HG02981 (cell line): ENCODE results near the gene DIRAS1.

Source experiments
- ATAC-seq: cut with Tn5 transposase; IDR thresholded peaks from one replicate; pipeline ENCODE4 v1.9.1; 2021; ENCODE audit warnings: mild to moderate bottlenecking, moderate library complexity; ENCODE audit not compliant: unreplicated experiment

DIRAS1 gene

DNA sequence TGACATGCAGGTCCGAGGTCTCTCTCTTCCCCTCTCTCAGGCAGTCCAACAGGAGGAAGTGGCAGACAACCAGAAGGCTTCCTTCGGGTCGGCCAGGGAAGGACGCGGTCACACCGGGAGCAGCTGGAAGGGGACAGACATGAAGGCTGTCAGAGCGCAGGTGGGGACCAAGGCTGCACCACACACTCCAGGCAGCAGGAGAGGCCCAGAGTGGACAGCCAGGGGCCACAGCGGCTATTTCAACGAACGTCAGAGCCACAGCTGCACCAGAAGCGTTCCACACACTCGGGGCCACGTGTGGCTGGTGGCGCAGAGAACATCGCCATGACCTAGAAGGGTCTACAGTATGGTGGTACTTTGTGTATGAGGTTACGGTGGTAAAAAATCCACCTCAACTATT lies 34.6 kb upstream of the DIRAS1 start:
- ATAC-seq: no peak

DNA sequence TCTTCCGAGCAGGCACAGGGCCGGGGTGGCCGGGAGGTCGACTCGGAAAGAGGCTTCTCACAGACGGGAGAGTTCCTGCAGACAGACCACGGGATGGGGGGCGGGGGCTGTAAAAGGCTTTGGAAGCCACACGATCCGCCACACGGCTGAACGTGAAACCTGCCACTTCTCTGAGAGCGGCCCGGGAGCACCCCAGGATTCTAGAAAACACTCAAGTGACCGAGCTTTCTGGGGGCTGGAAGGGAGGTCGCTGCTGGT lies 34.2 kb upstream of the DIRAS1 start:
- no peak for ATAC-seq

DNA sequence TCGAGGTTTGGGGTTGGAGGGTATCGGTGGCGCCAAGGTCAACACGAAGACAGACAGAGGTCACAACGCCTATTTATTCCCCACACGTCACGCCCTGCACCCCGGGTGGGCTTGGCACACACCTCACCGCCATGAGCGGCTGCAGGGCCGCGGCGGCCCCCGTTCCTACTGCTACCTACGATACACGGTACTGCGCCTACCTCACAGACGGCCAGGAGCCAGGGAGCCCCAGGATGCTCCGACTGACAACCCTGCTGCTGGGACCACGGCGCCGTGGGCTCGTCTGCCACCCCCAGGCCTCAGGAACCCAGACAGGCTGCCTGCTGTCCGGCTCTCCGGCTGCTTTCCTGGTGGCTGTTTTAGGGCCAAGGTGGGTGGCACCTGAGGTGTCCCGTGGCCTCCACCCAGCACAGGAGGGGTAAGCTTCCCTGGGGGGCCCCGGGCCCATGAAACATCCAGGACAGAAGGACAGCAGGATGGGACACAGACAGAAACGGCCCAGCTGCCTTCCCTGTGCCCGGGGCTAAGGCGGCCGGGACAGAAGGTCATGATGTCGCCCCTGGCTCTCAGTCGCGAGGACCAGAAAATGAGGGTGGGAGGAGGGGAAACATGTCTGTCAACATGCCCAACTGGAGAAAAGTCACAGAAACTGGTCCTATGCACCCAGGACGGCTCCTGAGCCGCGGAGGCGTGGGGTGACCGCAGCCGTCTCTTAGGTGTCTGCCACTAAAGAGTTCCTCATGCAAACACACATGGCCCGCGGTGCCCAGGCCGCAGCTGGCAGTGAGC lies 33.7 kb upstream of the DIRAS1 start:
- ATAC-seq: no peak

DNA sequence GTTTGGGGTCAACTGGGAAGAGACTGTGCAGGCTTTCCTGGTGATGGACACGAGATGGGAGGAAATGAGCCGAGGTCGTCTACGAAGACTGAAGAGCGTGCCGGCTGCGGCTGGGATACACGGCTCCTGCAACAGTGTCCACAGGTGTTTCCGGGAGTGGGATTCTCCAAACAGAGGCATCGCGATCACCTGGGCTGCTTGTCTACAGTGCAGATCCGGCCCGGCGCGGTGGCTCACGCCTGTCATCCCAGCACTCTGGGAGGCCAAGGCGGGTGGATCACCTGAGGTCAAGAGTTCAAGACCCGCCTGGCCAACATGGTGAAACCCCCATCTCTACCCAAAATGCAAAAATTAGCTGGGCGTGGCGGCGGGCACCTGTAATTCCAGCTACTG lies 30.3 kb upstream of the DIRAS1 start:
- ATAC-seq: no peak

DNA sequence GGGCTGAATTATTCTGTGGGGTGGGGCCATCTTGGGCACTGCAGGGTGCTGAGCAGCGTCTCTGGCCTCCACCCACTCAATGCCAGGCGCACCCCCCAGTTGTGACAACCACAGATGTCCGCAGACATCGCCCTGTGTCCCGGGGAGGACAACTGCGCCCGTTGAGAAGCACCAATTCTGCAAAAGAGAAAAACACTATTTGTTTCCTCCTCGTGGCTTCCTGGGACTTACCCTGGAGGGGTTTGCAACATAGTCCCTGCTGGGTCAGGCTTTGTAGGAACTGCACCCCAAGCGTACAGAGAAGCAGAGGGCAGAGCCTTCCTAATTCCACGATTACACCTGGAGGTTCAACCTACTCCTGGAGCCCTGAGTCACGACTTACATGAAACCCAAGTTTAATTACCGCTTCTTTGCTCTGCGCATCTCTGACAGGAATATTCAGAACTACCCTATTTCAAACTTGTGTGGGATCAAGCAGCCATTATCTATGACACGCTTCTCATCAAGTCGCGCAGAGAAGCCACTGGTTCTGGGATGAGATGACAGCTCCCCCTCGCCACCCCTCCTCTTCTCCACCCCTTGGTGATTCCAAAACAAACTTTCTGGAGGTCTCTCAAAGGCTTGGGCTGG lies 29.8 kb upstream of the DIRAS1 start:
- no peak for ATAC-seq

DNA sequence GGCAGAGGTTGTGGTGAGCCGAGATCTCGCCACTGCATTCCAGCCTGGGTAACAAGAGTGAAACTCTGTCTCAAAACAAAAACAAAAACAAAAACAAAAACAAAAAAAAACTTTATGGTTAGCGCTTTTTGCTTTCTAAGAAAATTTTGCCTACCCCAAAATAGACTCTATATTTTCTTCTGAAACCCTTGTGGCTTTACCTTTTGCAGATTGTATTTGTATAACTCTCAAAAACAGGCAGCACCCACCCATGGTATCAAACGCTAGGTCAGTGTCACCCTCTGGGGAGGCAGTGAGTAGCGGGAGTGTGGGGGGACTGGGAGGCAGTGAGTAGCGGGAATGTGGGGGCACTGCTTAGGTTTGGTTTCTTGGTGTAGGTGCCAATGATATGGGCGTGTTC lies 26.2 kb upstream of the DIRAS1 start:
- no peak for ATAC-seq

DNA sequence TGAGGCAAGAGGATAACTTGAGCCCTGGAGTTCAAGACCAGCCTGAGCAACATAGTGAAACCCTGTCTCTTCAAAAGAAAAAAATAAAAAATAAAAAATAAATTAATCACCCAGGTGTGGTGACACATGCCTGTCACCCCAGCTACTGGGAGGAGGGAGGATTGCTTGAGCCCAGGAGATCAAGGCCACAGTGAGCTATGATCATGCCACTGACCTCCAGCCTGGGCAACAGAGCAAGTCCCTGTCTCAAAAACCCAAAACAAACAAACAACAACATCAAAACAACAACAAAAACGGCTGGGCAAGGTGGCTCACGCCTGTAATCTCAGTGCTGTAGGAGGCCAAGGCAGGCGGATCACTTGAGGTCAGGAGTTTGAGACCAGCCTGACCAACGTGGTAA lies 22.9 kb upstream of the DIRAS1 start:
- ATAC-seq: no peak

DNA sequence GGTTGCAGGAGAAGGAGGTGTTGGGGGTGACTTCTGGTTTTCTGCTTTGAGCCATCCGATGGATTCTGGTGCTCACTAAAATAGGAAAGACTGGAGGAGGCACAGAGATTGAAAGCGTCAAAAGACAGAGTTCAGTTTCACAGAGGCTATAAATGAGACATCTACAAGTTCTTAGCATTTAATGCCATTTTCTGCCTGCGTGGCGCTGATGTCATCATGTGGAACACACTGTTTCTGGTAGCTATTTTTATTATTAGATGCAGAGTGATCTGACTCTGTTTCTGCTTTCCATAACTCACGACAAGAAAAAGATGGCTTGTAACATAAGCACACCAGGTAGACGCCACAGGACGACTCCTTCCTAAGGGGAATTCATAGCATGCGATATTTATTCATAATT lies 21.9 kb upstream of the DIRAS1 start:
- no peak for ATAC-seq

DNA sequence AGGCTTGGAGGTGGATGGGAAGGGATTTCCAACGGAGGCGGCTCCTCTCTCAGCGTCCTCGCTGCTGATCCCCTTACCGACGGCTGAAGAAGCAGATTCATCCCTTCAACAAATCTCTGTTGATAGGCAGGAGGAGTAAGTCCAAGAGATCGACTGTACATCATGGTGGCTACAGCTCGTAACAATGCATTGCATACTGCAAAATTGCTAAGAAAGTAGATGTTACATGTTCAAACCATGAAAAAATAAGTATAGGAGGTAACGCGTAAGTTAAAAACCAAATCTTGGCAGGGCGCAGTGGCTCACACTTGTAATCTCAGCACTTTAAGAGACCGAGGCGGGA lies 19.1 kb upstream of the DIRAS1 start:
- ATAC-seq: no peak

DNA sequence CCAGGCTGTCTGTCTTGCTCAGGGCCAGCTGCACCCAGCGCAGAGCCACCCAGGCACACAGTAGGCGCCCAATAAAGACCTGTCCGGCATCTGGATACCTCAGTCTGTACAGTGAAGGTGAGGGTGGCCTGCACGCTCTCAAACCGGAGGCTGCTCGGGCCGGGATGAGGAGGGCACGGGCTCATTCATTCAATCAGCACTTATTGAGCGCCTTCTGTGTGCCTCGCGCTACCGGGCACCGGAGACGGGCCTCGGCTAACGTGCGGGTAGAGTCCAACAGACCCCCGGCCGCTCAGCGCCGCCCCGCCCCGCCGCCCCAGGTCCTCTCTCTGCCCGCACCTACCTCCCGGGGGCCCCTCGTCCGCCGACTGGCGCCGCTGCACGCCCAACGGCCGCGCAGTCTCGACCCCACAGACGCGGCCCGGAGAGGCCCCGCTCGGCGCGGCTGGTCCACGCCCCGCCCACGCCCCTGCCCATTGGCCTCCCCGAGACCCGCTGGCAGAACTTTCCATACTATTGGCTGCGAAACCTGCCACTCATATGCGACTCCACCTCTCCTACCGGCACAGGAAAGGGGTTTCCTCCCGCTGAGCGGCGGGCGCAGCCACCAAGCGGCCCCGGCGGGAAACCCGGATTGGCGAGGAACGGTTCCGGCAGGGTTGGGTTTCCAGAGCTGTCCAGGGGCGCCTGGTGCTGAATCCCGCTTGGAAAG lies 18.6 kb upstream of the DIRAS1 start, which contains the start of gene SLC39A3:
Gene SLC39A3 (minus strand): TSS at position 416 of the 712 bp plus-strand sequence. CDS start 2,760 bp downstream, outside the sequence.
- peak; percentile 98 for ATAC-seq

DNA sequence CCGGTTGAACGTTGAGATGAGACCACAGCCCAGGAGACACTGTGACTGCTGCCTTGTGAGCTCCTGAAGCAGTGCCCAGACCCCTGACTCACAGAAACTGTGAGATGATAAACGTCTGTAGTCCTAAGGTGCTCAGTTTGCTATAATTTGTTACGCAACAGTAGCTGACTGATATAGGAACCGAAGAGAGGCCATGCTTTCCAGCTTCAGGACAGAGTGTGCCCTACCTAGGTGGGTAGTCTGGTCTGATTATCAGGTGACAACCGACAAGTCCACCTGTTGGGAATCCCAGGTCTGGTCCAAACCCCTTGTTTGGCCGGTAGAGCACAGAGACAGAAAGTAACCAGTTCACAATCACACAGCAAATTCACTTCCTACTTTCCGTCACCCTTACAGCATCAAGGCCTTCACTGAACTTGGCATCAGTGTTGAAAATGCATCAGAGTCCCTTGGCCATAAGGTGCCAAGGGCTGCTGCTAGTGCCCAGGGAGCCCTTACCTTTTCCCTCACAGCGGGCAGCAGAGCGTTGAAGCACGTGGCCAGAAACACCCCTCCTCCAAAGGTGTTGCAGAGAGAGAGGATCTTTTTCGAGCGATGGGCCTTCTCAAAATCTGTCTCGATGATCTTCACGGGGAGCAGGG lies 15.5 kb upstream of the DIRAS1 start:
- ATAC-seq: no peak

DNA sequence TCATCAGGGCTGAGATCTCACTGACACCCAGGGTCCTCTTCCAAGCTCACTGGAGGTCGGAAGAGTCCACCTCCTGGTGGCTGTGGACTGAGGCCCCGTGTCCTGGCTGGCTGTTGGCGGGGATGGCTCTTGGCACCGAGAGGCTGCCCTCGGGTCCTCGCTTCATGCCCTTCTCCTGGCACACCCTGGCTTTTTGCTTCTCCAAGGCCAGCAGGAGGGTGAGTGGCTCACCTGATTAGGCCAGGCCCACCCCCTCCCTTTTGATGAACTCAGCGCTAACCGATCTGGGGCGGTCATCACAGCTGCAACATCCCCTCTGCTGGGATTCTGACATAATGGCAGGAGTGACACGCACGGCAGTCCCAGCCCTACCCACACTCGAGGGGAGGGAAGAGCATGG lies 14.2 kb upstream of the DIRAS1 start:
- ATAC-seq: no peak

DNA sequence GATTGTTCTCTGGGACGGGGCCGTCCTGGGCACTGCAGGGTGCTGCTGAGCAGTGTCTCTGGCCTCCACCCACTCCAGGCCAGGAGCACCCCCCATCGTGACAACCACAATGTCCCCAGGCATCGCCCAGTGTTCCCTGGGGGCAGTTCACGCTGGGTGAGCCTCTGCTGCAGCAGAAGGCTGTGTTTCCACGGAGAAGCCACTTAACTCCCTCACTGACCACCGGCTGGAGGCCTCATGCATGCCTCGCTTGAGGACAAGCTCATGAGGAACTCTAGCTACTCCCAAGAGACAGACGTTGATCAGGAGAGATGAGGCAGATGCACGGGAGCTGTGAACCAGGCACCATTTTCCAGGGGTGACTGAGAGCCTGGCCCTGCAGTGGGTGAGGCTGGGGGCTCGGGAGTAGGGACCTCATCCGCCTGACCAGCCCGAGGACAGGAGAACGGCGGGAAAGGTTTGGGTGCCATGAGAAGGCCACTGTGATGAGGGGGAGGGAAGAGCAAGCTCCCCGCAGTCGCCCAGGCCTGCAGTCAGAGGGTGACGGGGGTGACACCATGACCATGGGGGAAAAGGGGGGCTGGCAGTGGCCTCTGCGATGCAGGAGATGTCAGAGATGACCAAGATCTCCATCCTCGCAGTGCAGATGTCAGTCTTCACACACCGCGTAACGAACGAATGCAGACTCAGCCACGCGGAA lies 13.6 kb upstream of the DIRAS1 start:
- ATAC-seq: no peak

DNA sequence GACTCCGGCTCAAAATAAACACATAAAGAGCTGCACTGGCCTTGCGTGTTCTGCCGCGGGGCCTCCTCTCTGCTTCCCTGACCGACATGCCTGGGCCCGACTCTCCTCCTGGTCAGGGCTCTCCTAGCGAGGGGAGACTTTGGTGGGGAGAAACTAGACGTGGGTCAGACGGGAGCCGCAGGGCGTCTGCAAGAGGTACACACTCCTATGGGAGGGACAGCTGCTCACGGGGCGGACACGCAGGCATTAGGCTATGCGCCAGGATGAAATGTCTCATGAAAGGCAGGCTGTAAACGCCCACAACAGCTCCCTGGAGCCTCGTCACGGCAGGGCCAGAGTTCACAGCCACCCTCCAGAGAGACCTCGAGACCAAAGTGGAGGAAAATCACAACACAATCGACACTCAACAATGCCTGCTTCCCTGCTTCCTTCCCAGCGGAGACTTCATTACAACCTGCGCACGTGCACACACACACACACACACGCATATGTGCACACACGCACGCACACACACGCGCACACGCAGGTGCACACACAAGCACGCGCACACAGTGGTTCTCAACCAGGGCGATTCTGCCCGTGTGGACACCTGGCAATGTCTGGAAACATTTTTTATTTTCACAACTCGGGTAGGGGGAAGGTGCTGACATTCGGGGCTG lies 12.9 kb upstream of the DIRAS1 start:
- no peak for ATAC-seq

DNA sequence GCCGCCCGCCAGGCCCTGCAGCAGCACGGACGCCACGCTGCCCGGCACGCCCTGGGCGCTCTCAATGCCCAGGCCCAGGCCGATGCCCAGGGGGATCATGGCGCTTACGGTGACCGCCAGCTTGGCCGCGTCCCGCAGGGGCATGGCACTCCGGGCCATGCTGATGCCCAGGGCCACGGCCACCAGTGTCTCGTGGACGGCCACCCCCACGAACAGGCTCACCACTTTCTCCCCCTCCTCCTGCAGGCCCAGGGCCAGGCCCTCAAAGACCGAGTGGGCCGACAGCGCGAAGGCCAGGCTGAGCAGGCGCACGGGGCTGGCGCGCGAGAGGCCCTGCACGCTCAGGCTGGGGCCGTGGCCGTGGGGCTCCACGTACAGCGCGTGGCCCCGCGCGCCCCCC lies 11.7 kb upstream of the DIRAS1 start:
- no peak for ATAC-seq

DNA sequence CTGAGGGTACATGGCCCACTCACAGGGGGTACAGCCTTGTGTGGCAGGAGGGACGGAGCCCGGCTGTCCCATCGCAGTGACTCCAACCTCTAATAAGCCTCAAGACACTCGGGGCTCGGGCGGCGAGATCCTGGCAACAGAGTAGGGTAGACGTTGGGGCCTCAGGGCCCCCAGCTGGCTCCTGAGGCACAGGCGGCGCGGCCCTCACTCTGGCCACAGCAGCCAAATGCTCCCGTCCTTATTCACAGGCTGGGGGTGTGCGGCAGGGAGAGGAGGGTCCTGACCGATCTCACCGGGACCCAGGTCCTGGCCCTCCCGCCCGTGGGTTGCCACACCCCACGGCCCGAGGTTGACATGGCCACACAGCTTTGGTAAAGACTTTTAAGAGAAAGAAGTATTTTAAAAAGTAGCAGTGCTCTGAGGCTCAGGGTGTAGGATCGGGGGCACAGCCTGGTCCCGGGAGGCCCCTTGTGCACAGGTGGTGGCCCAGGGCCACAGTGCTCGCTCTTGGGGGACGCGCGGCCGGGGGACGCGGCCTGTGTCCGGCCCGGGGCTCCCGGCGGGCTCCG lies 11.1 kb upstream of the DIRAS1 start:
- ATAC-seq: no peak

DNA sequence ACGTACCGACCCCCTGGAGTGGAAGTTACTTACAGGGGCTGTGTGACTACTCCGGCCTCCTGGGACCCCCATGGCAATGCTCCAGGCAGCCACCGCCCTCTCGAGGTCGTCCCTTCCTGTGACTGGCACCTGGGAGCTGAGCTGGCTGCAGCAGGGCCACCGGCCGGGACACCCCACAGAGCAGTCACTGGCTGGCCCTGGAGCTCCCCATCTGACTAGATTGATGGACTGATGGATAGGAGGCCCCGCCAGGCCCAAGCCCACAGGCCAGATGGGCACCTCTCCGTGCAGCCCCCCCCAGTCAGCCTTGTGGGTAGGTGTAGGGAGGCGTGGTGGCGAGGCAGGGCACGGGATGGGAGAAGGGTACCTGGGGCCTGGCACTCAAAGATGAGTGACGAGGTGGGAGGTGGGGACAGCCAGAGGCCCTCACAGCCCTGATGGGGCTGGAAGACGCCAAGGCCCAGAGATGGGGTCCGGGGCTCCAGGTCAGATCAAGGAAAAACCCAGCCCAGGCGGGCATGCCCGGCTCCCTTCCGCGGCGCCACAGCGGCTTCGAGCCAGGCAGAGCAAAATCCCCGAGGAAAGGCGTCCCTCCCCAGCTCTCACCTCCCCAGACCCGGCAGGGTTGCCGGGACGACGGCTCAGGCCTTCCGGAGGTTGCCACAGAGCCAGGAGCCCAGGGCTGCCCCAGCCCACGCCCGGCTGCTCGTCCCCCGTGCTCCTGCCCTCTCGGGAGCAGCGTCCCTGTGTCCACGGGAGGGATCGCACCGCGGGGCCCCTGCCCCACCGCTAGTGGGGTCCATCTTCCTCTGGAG lies 10.2 kb upstream of the DIRAS1 start:
- ATAC-seq: no peak

DNA sequence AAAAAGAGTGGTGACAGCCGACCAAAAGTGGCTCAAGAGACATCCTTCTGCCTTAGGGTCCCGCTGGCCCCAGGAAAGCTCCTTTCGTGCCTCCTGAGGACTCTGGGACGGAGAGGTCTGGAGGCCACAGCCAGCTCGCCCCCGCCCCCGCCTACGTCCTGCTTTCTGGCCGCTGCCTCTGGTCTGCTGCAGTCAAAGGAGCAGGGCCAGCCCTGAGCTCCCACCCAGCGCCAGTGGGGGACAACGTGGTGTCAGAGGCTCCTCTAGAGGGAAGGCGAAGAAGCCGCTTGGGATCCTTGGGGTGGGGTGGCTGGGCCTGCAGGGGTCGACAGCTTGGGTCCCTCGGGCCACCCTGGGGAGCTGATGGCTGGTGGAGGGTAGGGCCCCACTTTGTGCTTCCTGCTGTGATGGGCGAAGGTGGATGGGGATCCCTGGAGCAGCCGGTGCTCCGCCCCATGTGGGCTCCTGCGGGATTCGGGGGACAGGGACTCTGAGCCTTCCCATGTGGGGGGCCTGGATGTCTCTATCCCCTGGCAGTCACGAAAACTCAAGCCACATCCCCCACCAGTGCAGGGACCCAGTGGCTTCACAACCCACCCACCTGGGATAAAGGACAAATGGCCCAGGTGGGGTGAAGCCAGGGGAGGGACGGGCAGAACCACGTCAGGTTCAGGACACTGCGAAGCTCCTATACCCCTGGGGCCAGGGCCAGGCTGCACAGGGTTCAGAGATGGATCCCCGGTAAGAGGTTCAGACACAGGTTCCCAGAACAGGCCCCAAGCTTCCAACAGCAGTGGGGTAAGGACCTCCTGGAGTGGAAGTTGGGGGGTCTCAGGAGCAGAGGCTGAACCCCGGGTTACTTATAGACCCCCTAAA lies 9.0 kb upstream of the DIRAS1 start:
- ATAC-seq: no peak
